ENCODE measurements around the gene PALS2.

GRCh38 chr7:24609059-24609458 is 35.8 kb downstream of the PALS2 start:
- no peak for TF ChIP-seq CTCF (IDR thresholded peaks at IDR 0.05)
- no peak for TF ChIP-seq EP300 (IDR thresholded peaks at IDR 0.05)

Data from gastroesophageal sphincter (tissue), 3 donors.